ENCODE results near the gene PRDX4.
"Not testable (repeated sequence)": the region's sequence is repeated elsewhere in the genome, so short reads cannot be mapped to it uniquely, and the experiment has no call there.

The PRDX4 gene

GRCh38 chrX:23661671-23662070 is 5.6 kb upstream of the PRDX4 start:
- no peaks in the 10 kb centered on the region for H3K27me3 Mint-ChIP-seq
- peak overlapping the region; percentile 66 for H3K4me3 Mint-ChIP-seq
- peaks cover 33% of the 10 kb centered on the region for H3K4me1 Mint-ChIP-seq
- H3K36me3 Mint-ChIP-seq, result no peaks in the 10 kb centered on the region
- peak overlapping the region; percentile 98 for H3K27ac Mint-ChIP-seq
- no peaks in the 10 kb centered on the region for H3K9me3 Mint-ChIP-seq

GRCh38 chrX:23662187-23662586 is 5.1 kb upstream of the PRDX4 start:
- H3K27ac Mint-ChIP-seq, result peak overlapping the region; percentile 98
- no peaks in the 10 kb centered on the region for H3K9me3 Mint-ChIP-seq
- no peaks in the 10 kb centered on the region for H3K27me3 Mint-ChIP-seq
- H3K4me1 Mint-ChIP-seq, result peaks cover 33% of the 10 kb centered on the region
- H3K36me3 Mint-ChIP-seq, result no peaks in the 10 kb centered on the region
- peak overlapping the region; percentile 66 for H3K4me3 Mint-ChIP-seq

- Mint-ChIP-seq H3K9me3 (no peaks in the 10 kb centered on the region), H3K27ac (peak overlapping the region; percentile 98), H3K4me1 (peaks cover 33% of the 10 kb centered on the region), H3K36me3 (no peaks in the 10 kb centered on the region), H3K4me3 (peak overlapping the region; percentile 66), H3K27me3 (no peaks in the 10 kb centered on the region)
Measured at GRCh38 chrX:23662853-23663252, 4.4 kb upstream of the PRDX4 start.

GRCh38 chrX:23664496-23664895 is 2.8 kb upstream of the PRDX4 start:
- Mint-ChIP-seq H3K4me3 (no peak overlapping the region), H3K4me1 (peaks cover 40% of the 10 kb centered on the region), H3K36me3 (peaks cover 1% of the 10 kb centered on the region), H3K9me3 (no peaks in the 10 kb centered on the region), H3K27me3 (no peaks in the 10 kb centered on the region), H3K27ac (peak overlapping the region; percentile 93)

GRCh38 chrX:23666282-23666681 is 1.0 kb upstream of the PRDX4 start:
- H3K27ac Mint-ChIP-seq, result peak overlapping the region; percentile 85
- peaks cover 1% of the 10 kb centered on the region for H3K36me3 Mint-ChIP-seq
- peaks cover 36% of the 10 kb centered on the region for H3K4me1 Mint-ChIP-seq
- no peak overlapping the region for H3K4me3 Mint-ChIP-seq
- H3K9me3 Mint-ChIP-seq, result no peaks in the 10 kb centered on the region
- no peaks in the 10 kb centered on the region for H3K27me3 Mint-ChIP-seq

- Mint-ChIP-seq H3K27ac (peak overlapping the region; percentile 91), H3K36me3 (peaks cover 1% of the 10 kb centered on the region), H3K9me3 (no peaks in the 10 kb centered on the region), H3K27me3 (no peaks in the 10 kb centered on the region), H3K4me1 (peaks cover 21% of the 10 kb centered on the region), H3K4me3 (peak overlapping the region; percentile 92)
Measured at GRCh38 chrX:23668335-23668734, 1.0 kb downstream of the PRDX4 start.

GRCh38 chrX:23670528-23670927 is 3.2 kb downstream of the PRDX4 start:
- no peaks in the 10 kb centered on the region for H3K27me3 Mint-ChIP-seq
- H3K4me3 Mint-ChIP-seq, result no peak overlapping the region
- peaks cover 16% of the 10 kb centered on the region for H3K4me1 Mint-ChIP-seq
- no peaks in the 10 kb centered on the region for H3K9me3 Mint-ChIP-seq
- H3K36me3 Mint-ChIP-seq, result peaks cover 1% of the 10 kb centered on the region
- peak overlapping the region; percentile 55 for H3K27ac Mint-ChIP-seq

- Mint-ChIP-seq H3K36me3 (peaks cover 1% of the 10 kb centered on the region), H3K9me3 (no peaks in the 10 kb centered on the region)
Measured at GRCh38 chrX:23673108-23673507, 5.8 kb downstream of the PRDX4 start.

GRCh38 chrX:23676486-23676885 is 9.2 kb downstream of the PRDX4 start:
- not testable (repeated sequence) for H3K27me3 Mint-ChIP-seq, H3K4me1 Mint-ChIP-seq, H3K9me3 Mint-ChIP-seq, H3K27ac Mint-ChIP-seq, H3K4me3 Mint-ChIP-seq, H3K36me3 Mint-ChIP-seq

More at GRCh38 chrX:23673108-23673507, 5.8 kb downstream of the PRDX4 start:
- H3K4me1 Mint-ChIP-seq, result peaks cover 17% of the 10 kb centered on the region
- H3K4me3 Mint-ChIP-seq, result no peak overlapping the region
- H3K27ac Mint-ChIP-seq, result no peak overlapping the region
- no peaks in the 10 kb centered on the region for H3K27me3 Mint-ChIP-seq

GRCh38 chrX:23692166-23692565 is 24.9 kb downstream of the PRDX4 start:
- H3K4me1 Mint-ChIP-seq, result no peaks in the 10 kb centered on the region
- H3K36me3 Mint-ChIP-seq, result no peaks in the 10 kb centered on the region
- no peaks in the 10 kb centered on the region for H3K9me3 Mint-ChIP-seq
- H3K27me3 Mint-ChIP-seq, result no peaks in the 10 kb centered on the region
- H3K27ac Mint-ChIP-seq, result no peak overlapping the region
- no peak overlapping the region for H3K4me3 Mint-ChIP-seq

GRCh38 chrX:23694606-23695005 is 27.3 kb downstream of the PRDX4 start:
- H3K9me3 Mint-ChIP-seq, result no peaks in the 10 kb centered on the region
- H3K4me3 Mint-ChIP-seq, result no peak overlapping the region
- no peaks in the 10 kb centered on the region for H3K36me3 Mint-ChIP-seq
- no peaks in the 10 kb centered on the region for H3K4me1 Mint-ChIP-seq
- H3K27ac Mint-ChIP-seq, result no peak overlapping the region
- H3K27me3 Mint-ChIP-seq, result no peaks in the 10 kb centered on the region

GRCh38 chrX:23699636-23700194 is 32.4 kb downstream of the PRDX4 start:
- H3K36me3 Mint-ChIP-seq, result peaks cover 2% of the 10 kb centered on the region
- no peak overlapping the region for H3K27ac Mint-ChIP-seq
- peak overlapping the region; percentile 54 for H3K4me3 Mint-ChIP-seq
- H3K9me3 Mint-ChIP-seq, result no peaks in the 10 kb centered on the region
- H3K27me3 Mint-ChIP-seq, result no peaks in the 10 kb centered on the region
- no peaks in the 10 kb centered on the region for H3K4me1 Mint-ChIP-seq

- Mint-ChIP-seq H3K27me3 (no peaks in the 10 kb centered on the region), H3K27ac (no peak overlapping the region), H3K9me3 (no peaks in the 10 kb centered on the region), H3K36me3 (peaks cover 2% of the 10 kb centered on the region), H3K4me3 (no peak overlapping the region), H3K4me1 (no peaks in the 10 kb centered on the region)
Measured at GRCh38 chrX:23704673-23705206, 37.4 kb downstream of the PRDX4 start.

GRCh38 chrX:23705235-23705634 is 37.9 kb downstream of the PRDX4 start:
- no peak overlapping the region for H3K27ac Mint-ChIP-seq
- peaks cover 2% of the 10 kb centered on the region for H3K36me3 Mint-ChIP-seq
- H3K4me3 Mint-ChIP-seq, result no peak overlapping the region
- no peaks in the 10 kb centered on the region for H3K9me3 Mint-ChIP-seq
- H3K27me3 Mint-ChIP-seq, result no peaks in the 10 kb centered on the region
- no peaks in the 10 kb centered on the region for H3K4me1 Mint-ChIP-seq

- H3K4me1 Mint-ChIP-seq, result no peaks in the 10 kb centered on the region
Measured at GRCh38 chrX:23720117-23720677, 52.9 kb downstream of the PRDX4 start.

GRCh38 chrX:23726191-23726590 is 58.9 kb downstream of the PRDX4 start:
- no peaks in the 10 kb centered on the region for H3K27me3 Mint-ChIP-seq
- H3K4me1 Mint-ChIP-seq, result no peaks in the 10 kb centered on the region
- H3K4me3 Mint-ChIP-seq, result no peak overlapping the region
- H3K36me3 Mint-ChIP-seq, result peaks cover 2% of the 10 kb centered on the region
- no peak overlapping the region for H3K27ac Mint-ChIP-seq
- H3K9me3 Mint-ChIP-seq, result no peaks in the 10 kb centered on the region

More at GRCh38 chrX:23720117-23720677, 52.9 kb downstream of the PRDX4 start:
- Mint-ChIP-seq H3K36me3 (peaks cover 5% of the 10 kb centered on the region), H3K27me3 (no peaks in the 10 kb centered on the region), H3K27ac (no peak overlapping the region), H3K9me3 (no peaks in the 10 kb centered on the region), H3K4me3 (no peak overlapping the region)

- no peaks in the 10 kb centered on the region for H3K27me3 Mint-ChIP-seq
- no peak overlapping the region for H3K27ac Mint-ChIP-seq
Measured at GRCh38 chrX:23727206-23727605, 59.9 kb downstream of the PRDX4 start.

More at GRCh38 chrX:23727206-23727605, 59.9 kb downstream of the PRDX4 start:
- H3K36me3 Mint-ChIP-seq, result peaks cover 4% of the 10 kb centered on the region
- no peak overlapping the region for H3K4me3 Mint-ChIP-seq
- H3K9me3 Mint-ChIP-seq, result no peaks in the 10 kb centered on the region
- peaks cover 7% of the 10 kb centered on the region for H3K4me1 Mint-ChIP-seq
